Small intestine (tissue), 7 donors: ENCODE results near the gene MARCHF4. TPM values are rescaled to one million over a fixed set of nuclear protein-coding genes. Genes with fewer than 3 reads are reported as not detected.

ENCODE experiments used
- DNase-seq, 2 donors: peaks; one replicate each; pipeline versions ENCODE4 v3.0.0 to v3.0.0-alpha.2; 2013
- FAIRE-seq: peaks from 2 replicates; lab custom pipeline; 2012; peaks lifted over from hg19 to GRCh38; lab: Jason Lieb, UNC
- H3K27ac ChIP-seq, 3 donors: one replicate each; pipeline ENCODE4 v1.5.1; 2013; ENCODE audit warnings: low read length in 2 of 3, mild to moderate bottlenecking in 2 of 3, control low read depth in 1 of 3, inconsistent platforms in 1 of 3, low read depth in 1 of 3, moderate library complexity in 1 of 3
- H3K27me3 ChIP-seq, 3 donors: one replicate each; pipeline ENCODE4 v1.6.1; 2013; ENCODE audit warnings: low read length in 3 of 3, inconsistent platforms in 1 of 3; ENCODE audit not compliant: control insufficient read depth in 3 of 3, insufficient read depth in 3 of 3
- H3K36me3 ChIP-seq, 3 donors: one replicate each; pipeline ENCODE4 v1.6.1; 2013; ENCODE audit warnings: low read length in 3 of 3, inconsistent platforms in 1 of 3, low read depth in 1 of 3, mild to moderate bottlenecking in 1 of 3, moderate library complexity in 1 of 3; ENCODE audit not compliant: control insufficient read depth in 3 of 3, insufficient read depth in 2 of 3
- H3K4me1 ChIP-seq, 3 donors: one replicate each; pipeline ENCODE4 v1.6.1; 2013; ENCODE audit warnings: low read length in 2 of 3, inconsistent platforms in 1 of 3, low read depth in 1 of 3, mild to moderate bottlenecking in 1 of 3, moderate library complexity in 1 of 3; ENCODE audit not compliant: control insufficient read depth in 3 of 3, insufficient read depth in 2 of 3
- H3K4me3 ChIP-seq, 3 donors: one replicate each; pipeline ENCODE4 v1.5.1; 2013; ENCODE audit warnings: low read length in 3 of 3, control low read depth in 1 of 3, inconsistent platforms in 1 of 3, low read depth in 1 of 3, mild to moderate bottlenecking in 1 of 3, moderate library complexity in 1 of 3
- H3K9me3 ChIP-seq, 2 donors: one replicate each; pipeline ENCODE4 v1.6.1; 2013; ENCODE audit warnings: low read depth in 1 of 2, low read length in 1 of 2; ENCODE audit not compliant: control insufficient read depth in 2 of 2, insufficient read depth in 1 of 2
- WGBS, 3 donors: extraction: QIAGEN DNeasy Blood & Tissue Kit; methylation state at CpG; one replicate each; pipeline ENCODE4 v1.1.7; 2013; 5-methylcytosine and 5-hydroxymethylcytosine counted together
- polyA plus RNA-seq, 4 donors: library from polyadenylated mRNA; stranded (reverse) in 3 of 4; unstranded in 1 of 4; fragments of 200-250 nt in 3 of 4; fragments of 120-200 nt in 1 of 4; gene quantifications; one replicate each; pipeline versions ENCODE4 v1.2.1 to v1.2.3, GENCODE V29; 2013
- donor health status: healthy with polysubstance abuse.
- donor health status: control.
- donor health status: control.
- donor health status: Bipolar disorder and iron deficiency.
- donor health status: healthy.

MARCHF4 gene
- polyA plus RNA-seq, 4 donors = 0.27 to 0.95 (median 0.82) TPM; not detected in 1

DNA sequence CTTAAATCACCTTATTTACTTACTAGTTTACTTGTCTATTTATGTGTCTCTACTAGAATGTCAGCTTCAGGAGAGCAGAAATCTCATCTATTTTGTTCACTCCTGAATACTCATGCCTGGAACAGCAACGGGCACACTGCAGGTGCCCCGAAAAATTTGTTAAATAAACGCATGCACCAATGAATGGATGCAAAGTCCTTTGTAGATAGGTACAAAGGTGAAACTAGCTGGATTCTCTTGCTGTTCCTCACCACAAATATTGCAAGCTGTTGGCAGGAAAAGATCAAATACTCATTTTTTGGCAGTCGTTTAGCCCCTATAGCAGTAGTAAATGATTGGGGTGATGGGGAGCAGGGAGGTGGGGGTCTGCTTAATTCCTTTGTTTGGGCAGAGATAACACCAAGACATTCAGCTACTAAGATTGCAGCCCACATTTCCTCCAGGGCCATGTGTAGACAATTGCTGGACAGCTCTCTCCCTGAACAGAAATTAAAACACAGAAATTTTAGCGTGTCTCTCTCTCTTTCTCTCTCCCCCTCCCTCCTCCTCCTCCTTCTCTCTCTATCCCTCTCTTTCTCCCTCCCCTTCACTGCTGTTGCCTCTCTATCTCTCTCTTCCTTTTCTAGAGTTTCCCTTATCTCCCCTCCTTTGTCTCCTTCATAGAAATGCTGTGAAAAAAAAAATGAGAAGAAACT lies 5.4 kb downstream of the MARCHF4 start:
- Histone ChIP-seq H3K4me3 (no peak overlapping the region), H3K4me1 (peaks cover 0 to 4% (median 3%) of the 10 kb centered on the region in 3 donors)

DNA sequence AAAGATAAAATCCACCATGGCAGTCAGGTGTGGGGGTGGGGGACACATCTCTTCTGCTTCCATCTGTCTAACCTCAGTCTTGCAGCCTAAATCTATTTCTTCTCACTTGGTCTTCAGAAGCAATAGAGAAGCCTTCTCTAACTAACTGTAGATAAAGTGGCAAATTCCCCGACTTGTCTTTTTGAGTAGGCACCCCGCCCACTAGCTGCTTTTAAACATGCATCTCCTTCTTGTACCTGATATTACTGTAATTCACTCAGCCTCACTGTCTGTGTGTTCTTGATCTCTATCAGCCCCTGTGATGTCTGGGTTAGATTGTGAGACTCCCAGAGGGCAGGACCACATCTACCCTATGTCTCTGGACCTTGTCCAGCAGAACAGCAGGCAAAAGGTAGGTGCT lies 6.8 kb downstream of the MARCHF4 start:
- Histone ChIP-seq H3K4me1 (no peaks in the 10 kb centered on the region), H3K27me3 (peaks cover 0 to 22% (median 16%) of the 10 kb centered on the region in 3 donors), H3K4me3 (no peak overlapping the region), H3K36me3 (no peaks in the 10 kb centered on the region), H3K27ac (no peak overlapping the region), H3K9me3 (no peaks in the 10 kb centered on the region)
- no peak for DNase-seq
- WGBS, 3 donors = 69 to 82% (median 75%) methylated on average over 2 of the region's 2 CpGs
- FAIRE-seq = no peak

More for the DNA sequence above, 5.4 kb downstream of the MARCHF4 start:
- FAIRE-seq = no peak
- no peaks in the 10 kb centered on the region for H3K9me3 ChIP-seq
- no peak overlapping the region for H3K27ac ChIP-seq
- WGBS, 3 donors = 26 to 45% (median 42%) methylated on average over 5 of the region's 5 CpGs
- H3K27me3 ChIP-seq = peaks cover 0 to 34% (median 22%) of the 10 kb centered on the region in 3 donors
- no peak for DNase-seq
- no peaks in the 10 kb centered on the region for H3K36me3 ChIP-seq

DNA sequence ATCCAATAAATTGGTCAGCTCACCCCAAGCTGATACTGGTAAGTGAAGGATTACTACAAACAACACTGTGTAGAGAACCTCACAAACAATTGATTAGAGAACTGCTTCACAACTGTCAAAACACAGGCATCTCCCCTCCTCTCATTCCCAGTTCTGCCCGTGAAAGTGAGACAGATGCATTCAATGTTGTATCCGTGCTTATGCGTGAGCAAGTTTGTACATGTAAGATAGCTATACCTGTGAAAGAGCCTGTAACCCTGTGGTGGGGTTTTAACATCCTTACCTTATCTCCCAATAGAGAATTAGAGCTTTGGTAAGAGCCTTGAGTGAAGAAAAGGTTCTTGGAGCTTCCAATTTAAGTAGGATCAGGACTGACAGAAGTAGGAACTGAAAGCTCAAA lies 9.1 kb downstream of the MARCHF4 start:
- H3K36me3 ChIP-seq = no peaks in the 10 kb centered on the region
- DNase-seq (no peak), FAIRE-seq (no peak)
- H3K27ac ChIP-seq = no peak overlapping the region
- no peak overlapping the region for H3K4me3 ChIP-seq
- no peaks in the 10 kb centered on the region for H3K9me3 ChIP-seq
- peaks cover 0 to 13% (median 0%) of the 10 kb centered on the region in 3 donors for H3K27me3 ChIP-seq
- 68 to 78% (median 75%) methylated on average over 3 of the region's 3 CpGs for WGBS, 3 donors
- no peaks in the 10 kb centered on the region for H3K4me1 ChIP-seq

- no peak for FAIRE-seq
These were observed 9.6 kb downstream of the MARCHF4 start for GRCh38 chr2:216362730-216363129.

GRCh38 chr2:216355711-216356110 lies 16.6 kb downstream of the MARCHF4 start:
- Histone ChIP-seq H3K9me3 (no peaks in the 10 kb centered on the region), H3K4me3 (no peak overlapping the region), H3K4me1 (peaks cover 0 to 2% (median 0%) of the 10 kb centered on the region in 3 donors), H3K36me3 (no peaks in the 10 kb centered on the region), H3K27me3 (peaks cover 0 to 12% (median 0%) of the 10 kb centered on the region in 3 donors), H3K27ac (no peak overlapping the region)
- 64 to 70% (median 68%) methylated on average over 2 of the region's 2 CpGs for WGBS, 3 donors
- DNase-seq (no peak), FAIRE-seq (no peak)

More at GRCh38 chr2:216362730-216363129, 9.6 kb downstream of the MARCHF4 start:
- no peaks in the 10 kb centered on the region for H3K9me3 ChIP-seq
- H3K36me3 ChIP-seq = no peaks in the 10 kb centered on the region
- WGBS, 3 donors = 31 to 56% (median 45%) methylated on average over 2 of the region's 2 CpGs
- no peaks in the 10 kb centered on the region for H3K4me1 ChIP-seq
- H3K27ac ChIP-seq = no peak overlapping the region
- DNase-seq = peak in 1 of 2 donors; percentile 16
- peaks cover 0 to 10% (median 0%) of the 10 kb centered on the region in 3 donors for H3K27me3 ChIP-seq
- no peak overlapping the region for H3K4me3 ChIP-seq

DNA sequence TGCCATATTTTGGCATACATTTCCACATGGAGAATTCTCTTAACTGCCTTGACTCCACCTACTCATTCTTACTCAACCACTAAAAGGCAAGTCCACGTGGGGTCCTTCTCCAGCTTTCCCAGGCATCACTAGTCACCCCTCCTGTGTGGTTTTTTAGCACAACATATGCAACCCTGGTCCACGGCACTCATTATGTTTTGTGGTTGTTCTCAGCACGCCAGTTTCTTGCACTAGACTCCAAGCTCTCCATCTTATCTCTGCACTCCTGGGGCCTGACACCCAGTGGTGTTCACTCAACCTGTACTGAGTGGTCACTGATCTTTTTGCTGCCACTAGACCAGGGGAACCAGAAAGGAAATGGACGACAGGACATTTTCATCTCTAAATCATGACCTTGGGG lies 18.0 kb downstream of the MARCHF4 start:
- no peak overlapping the region for H3K4me3 ChIP-seq
- FAIRE-seq (no peak), DNase-seq (no peak)
- no peak overlapping the region for H3K27ac ChIP-seq
- peaks cover 0 to 10% (median 0%) of the 10 kb centered on the region in 3 donors for H3K27me3 ChIP-seq
- no peaks in the 10 kb centered on the region for H3K36me3 ChIP-seq
- 51 to 59% (median 56%) methylated on average over 4 of the region's 4 CpGs for whole genome bisulfite sequencing, 3 donors
- H3K9me3 ChIP-seq = no peaks in the 10 kb centered on the region
- H3K4me1 ChIP-seq = peaks cover 0 to 2% (median 0%) of the 10 kb centered on the region in 3 donors

- H3K27me3 ChIP-seq = peaks cover 0 to 5% (median 0%) of the 10 kb centered on the region in 3 donors
- WGBS, 3 donors = 36 to 47% (median 42%) methylated on average over 5 of the region's 5 CpGs
- peak overlapping the region in 2 of 3 donors; percentile 66 to 84 for H3K27ac ChIP-seq
- H3K4me3 ChIP-seq = no peak overlapping the region
- H3K9me3 ChIP-seq = no peaks in the 10 kb centered on the region
- peaks cover 0 to 2% (median 0%) of the 10 kb centered on the region in 3 donors for H3K4me1 ChIP-seq
- no peaks in the 10 kb centered on the region for H3K36me3 ChIP-seq
- DNase-seq (peak in 1 of 2 donors; percentile 51), FAIRE-seq (no peak)
These were observed 19.5 kb downstream of the MARCHF4 start for GRCh38 chr2:216352653-216353270.

DNA sequence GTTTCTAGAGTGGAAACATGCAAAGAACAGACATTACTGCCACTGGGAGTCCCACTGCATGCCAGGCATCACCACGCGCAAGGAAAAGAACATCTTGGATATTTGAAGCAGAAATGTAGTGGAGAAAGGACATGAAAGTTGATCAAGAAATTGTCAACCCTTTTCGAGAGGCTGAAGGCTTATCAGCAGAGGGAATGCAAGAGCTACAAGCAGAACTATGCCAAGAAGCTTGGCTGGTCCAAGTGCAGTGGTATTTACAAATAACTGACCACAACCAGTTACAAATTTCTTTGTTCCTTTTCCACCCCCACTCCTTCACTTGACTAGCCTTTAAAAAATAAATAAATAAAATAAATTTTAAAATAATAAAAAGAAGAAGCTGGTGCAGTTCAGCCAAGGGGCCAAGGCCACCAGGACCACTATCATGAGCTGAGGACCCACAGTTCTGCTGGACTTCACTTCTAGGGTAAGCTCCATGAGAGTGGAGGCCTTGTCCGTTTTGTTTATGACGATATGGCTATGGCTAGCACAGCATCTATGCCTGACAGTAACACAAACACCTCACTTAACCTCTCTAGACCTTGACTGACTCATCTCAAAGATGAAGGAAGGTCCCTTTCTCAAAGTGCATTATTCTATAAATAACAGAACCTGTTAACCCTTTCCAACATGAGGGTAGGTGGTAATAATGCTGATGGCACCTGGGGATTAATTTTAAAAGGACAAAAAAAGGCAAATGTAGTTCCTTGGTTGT lies 20.9 kb downstream of the MARCHF4 start:
- H3K4me3 ChIP-seq = no peak overlapping the region
- H3K4me1 ChIP-seq = peaks cover 0 to 2% (median 0%) of the 10 kb centered on the region in 3 donors
- peaks cover 0 to 5% (median 0%) of the 10 kb centered on the region in 3 donors for H3K27me3 ChIP-seq
- FAIRE-seq = no peak
- H3K27ac ChIP-seq = peak overlapping the region in 1 of 3 donors; percentile 53
- DNase-seq = no peak
- no peaks in the 10 kb centered on the region for H3K9me3 ChIP-seq
- no peaks in the 10 kb centered on the region for H3K36me3 ChIP-seq
- WGBS, 3 donors = 82 to 88% (median 85%) methylated on average over 5 of the region's 5 CpGs
